RKO (cell line): ENCODE results near the gene C16orf96.

Experiments used
- DNase-seq: peaks from one replicate; pipeline ENCODE4 v3.0.0-alpha.2; 2016; ENCODE audit warnings: low spot score

Gene C16orf96

DNA sequence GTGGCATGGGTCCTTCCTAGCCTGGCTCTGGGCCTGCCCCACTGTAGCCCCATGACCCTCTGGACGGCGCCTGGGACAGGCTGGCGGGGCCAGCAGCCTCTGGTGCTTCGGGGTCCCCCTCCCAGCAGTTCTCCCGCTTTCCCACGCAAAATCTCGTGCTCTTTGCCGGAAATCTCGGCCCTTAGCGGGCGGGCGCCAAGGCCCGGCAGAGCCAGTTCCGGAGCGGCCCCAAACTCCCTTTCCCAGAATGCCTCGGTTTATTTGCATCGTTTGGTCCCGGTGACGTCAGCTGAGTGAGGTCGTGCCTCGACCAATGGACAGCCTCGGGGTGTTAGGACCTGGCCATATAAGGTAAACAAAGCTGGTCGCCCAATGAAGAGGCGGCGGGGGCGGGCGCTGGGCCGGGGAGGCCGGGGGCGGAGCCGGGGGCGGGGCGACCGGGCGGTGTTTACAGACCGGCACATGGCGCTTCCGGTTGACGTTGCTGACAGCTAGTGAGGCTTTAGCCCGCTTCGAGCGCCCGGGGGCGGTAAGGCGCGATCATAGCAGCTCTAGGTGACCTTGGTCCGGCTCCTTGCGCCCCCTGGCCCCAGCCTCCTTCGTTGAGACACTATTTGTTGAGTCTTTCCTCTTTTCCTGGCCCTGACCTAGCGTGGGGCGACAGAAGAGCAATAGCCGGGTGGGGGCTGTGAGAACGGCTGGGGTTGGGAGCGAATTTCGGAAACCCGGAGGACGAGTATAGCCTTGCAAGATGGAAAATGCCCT, 60.1 kb downstream of the C16orf96 start:
- DNase-seq = peak; percentile 100

GRCh38 chr16:4617880-4618279, 61.7 kb downstream of the C16orf96 start:
- DNase-seq = no peak

DNA sequence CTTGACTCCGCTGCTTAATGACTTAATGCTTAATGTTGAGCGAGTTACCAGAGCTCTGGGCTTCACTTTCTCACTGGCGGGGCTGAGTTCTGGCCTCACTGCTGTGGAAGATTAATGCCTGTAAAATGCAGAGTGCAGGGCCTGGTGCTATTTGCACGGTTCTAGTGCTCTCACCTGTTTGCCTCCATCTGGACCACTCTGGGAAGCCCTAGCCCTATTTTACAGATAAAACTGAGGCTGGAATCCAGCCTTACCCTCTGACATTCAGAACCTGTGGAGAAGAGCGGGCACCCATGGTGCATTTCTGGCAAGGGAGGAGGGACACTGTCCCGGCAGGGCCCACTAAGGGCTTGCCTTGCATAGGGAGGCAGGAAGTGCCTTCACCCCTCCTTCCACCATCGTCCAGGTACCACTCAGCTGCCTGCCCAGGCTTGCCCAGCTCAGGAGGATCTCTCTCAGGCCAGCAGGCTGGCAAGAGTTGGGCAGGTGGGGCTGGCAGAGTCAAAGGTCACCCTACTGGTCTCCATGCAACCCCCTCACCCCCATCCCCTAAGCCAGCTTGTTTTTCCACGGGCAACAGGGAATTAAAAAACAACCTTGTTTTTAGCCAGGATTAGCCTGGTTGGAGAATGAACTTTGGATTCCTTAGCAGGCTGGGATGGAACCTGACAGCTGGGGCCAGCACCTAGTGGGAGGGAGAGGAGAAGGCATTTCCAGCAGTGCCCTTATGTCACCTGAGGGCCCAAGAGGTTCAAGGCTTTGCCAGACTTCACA, 62.7 kb downstream of the C16orf96 start:
- no peak for DNase-seq

GRCh38 chr16:4623593-4623992, 67.5 kb downstream of the C16orf96 start:
- DNase-seq = no peak

DNA sequence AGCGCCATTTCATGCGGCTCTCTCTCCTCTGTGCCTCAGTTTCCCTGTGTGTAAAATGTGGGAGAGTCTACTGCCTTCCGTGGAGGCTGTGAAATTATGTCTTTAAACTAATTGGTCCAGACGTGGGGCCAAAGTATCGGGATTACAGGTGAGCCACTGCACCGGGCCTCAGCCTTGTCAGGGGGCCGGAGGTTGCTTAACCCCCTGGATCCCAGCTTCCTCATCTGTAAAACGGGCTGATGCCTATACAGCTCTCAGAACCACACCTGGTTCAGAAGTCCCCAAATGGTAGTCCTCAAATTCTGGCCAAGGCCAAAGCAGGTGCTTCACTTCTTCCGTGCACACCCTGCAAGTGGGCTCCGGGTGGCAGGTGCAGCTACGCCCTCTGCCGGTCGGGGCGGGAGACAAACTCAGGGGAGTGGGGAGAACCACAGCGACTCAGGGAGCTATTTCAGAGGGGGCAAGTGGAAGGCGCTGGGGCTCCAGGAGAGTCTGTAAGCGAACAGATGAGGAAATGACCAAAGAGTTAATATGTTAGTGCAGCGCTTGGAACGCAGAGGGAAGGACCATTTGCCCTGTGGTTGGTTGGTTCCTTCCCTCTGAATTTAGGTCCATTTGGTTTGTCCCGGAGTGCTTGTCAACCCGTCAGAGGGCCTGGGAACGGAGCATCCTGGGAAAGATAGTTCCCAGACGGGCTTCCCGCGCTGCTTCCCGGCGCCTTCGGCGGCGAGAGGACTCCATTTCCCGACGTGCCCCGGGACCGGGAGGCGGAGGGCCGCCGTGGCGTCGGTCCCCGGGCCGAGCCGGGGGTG, 68.1 kb downstream of the C16orf96 start, which contains the start of gene MGRN1:
Gene MGRN1, plus strand, starts transcription at position 812 of the 812 bp plus-strand sequence. CDS start 135 bp downstream, outside the sequence.
- DNase-seq = peak; percentile 96

GRCh38 chr16:4624827-4625559, 68.9 kb downstream of the C16orf96 start:
- DNase-seq = peak; percentile 63

DNA sequence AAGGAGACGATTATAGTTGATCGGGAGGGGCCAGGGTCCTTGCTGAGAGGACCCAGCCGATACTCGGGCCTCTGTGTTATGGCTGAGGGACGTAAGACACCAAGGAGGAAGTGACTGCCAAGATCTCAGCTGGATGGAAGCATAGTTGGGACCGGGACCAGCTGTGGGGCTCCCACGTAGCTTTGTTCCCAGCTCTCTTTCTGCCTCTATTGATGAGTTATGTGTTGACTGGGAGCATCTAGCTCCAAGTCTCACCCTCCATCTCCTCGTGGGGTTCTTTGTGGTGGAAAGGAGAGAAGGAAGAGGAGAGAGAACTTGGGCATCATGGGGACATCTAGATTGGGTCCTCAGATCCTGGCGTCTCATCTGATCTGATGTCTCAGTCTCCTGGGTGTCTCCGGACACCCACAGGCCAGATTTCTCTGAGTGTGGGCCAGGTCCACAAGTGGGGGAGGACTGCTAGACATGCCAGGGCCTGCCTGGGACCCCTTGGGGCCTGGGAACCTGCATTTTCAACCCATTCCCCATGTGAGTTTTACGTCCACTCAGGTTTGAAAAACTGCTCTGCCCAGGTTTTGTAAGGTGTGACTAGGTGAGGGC, 69.5 kb downstream of the C16orf96 start:
- no peak for DNase-seq

DNA sequence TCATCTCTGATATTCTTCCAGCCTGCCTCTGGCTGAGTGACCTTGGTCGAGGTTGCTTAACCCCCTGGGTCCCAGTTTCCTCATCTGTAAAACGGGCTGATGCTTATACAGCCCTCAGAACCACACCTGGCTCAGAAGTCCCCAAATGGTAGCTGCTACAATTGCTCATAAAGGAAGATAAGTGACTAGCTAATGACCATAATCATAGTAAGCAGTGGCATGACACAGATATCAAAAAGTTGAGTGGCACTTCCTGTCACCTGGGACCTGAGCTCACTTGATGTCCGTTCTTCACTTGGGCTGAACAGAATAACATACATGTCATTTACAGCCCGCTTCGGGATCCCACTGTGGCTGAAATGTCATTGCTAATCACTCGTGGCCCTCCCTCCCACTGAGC, 70.3 kb downstream of the C16orf96 start:
- peak; percentile 67 for DNase-seq

DNA sequence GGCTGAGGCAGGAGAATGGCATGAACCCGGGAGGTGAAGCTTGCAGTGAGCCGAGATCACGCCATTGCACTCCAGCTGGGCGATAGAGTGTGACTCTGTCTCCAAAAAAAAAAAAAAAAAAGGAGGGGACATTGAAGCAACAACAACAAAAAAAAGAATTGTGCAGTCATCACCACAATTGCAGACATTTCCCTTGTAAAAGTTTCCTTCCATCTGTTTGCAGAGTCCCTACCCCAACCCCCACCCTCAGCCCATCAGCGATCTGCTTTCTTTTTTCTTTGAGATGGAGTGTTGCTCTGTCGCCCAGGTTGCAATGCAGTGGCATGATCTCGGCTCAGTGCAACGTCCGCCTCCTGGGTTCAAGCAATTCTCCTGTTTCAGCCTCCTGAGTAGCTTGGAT, 72.1 kb downstream of the C16orf96 start:
- no peak for DNase-seq

DNA sequence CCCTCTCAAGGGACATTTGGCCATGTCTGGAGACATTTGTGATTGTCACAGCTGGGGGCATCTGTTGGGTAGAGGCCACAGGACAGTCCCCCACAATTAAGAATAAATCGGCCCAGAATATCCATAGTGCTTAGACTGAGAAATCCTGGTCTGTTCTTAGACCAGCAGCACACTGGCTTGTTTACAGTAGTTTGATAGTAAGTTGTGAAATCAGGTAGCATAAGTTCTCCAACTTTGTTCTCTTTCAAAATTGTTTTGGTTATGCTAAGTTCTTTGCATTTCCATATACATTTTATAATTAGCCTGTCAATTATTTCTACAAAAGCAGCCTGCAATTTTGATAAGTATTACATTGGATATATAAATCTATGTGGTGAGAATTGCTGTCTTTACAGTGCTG, 75.3 kb downstream of the C16orf96 start:
- no peak for DNase-seq

- no peak for DNase-seq
Observed at GRCh38 chr16:4633910-4634635, 77.9 kb downstream of the C16orf96 start.

GRCh38 chr16:4634768-4635167, 78.6 kb downstream of the C16orf96 start:
- DNase-seq = no peak

DNA sequence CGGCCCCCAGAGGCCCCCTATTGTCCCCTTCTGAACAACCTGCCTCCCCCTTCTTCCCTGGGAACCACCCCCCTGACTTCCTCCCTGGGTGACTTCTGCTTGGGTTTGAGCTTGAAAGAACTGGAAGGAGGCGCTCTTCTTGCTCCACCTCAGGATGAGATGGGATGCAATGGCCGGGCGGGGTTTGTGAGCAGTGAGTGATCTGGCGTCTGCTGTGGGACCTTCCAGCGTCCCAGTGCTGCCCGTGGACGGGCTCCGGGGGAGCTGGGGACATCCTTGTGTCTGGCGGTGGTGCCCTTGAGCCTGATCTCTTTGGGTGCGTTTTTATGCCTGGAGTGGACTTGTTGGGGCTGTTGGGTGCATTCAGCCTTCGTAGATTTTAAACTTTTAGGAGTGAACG, 80.1 kb downstream of the C16orf96 start:
- DNase-seq = no peak

GRCh38 chr16:4637501-4638166, 81.5 kb downstream of the C16orf96 start:
- DNase-seq = no peak

GRCh38 chr16:4639899-4640509, 83.9 kb downstream of the C16orf96 start:
- no peak for DNase-seq

- no peak for DNase-seq
Observed at GRCh38 chr16:4640572-4641305, 84.6 kb downstream of the C16orf96 start.

DNA sequence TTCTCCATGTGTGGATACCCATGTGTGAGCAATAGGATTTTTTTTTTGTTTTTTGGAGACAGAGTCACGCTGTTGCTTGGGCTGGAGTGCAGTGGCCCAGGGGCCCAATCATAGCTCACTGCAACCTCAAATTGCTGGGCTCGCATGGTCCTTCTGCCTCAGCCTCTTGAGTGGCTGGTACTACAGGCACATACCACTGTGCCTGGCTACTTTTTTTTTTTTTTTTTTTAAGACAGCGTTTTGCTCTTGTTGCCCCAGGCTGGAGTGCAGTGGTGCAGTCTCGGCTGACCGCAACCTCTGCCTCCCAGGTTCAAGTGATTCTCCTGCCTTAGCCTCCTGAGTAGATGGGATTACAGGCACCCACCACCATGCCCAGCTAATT, 85.2 kb downstream of the C16orf96 start:
- no peak for DNase-seq

DNA sequence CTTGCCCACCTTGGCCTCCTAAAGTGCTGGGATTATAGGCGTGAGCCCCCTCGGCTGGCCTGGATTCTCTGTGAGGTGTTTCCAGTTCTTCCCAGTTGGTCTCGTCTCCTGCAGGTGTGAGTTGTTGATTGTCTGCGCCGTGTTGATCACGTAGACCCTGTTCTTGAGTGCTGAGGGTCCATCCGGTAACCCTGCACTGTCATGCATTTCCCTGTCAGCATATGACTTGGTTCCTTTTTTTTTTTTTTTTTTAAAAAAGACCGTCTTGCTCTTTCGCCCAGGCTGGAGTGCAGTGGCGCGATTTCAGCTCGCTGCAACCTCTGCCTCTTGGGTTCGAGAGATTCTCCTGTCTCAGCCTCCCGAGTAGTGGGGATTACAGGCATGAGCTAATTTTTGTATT, 85.8 kb downstream of the C16orf96 start:
- DNase-seq = no peak
